HG03025 (cell line): ENCODE data around the gene KCTD3.
A peak's percentile ranks its signal among the peaks of the same experiment; 100 is the strongest.

Experiments used
- ATAC-seq: cut with Tn5 transposase; IDR thresholded peaks from one replicate; pipeline ENCODE4 v1.9.1; 2021; ENCODE audit warnings: mild to moderate bottlenecking, moderate library complexity; ENCODE audit not compliant: unreplicated experiment, low FRiP score

KCTD3 gene

DNA sequence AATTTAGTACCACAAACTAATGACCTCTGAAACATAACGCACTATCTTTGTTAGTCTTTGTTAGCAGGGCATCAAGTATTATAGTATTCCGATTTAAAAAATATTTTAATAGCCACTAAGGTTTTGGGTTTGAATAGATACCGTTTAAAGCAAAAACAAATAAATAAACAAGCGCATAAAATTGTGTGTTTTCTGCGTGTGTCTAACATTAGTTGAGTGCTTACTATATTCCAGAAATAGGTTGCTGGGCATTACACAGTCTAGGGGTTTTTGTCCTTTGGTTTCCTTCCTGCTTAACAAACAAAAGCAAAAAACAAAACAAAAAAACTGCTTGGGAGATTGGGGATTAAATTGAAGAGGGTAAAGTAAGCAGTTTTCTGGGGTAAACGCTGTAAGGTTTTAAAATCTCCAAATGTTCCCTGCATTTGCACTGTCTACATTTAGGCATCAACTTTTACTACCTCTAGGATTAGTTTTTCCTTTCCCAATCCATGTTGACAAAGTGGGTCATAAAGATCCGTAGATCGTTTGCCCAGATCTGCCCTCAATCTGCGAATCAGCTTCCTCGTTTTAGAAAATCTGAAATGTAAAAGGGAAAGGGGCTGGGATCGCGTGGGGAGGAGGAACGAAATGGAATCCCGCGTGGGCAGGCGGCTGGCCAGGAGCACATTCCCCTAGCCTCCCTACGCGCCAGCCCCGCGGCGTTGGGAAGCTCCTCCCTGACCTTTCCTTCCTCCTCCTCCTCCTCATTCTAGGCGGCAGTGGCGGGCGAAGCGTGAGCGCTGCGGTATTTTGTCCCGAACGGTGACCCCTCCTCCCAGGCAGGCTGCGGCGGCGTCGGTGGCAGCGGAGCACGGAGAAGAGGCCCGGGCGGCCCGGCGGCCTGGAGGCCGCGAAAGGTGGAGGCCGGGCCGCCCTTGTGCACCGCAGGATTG, at the start of gene KCTD3:
KCTD3 (plus strand) TSS at position 749 of the 935 bp plus-strand sequence. CDS start 382 bp downstream, outside the sequence.
- peak; percentile 76 for ATAC-seq

DNA sequence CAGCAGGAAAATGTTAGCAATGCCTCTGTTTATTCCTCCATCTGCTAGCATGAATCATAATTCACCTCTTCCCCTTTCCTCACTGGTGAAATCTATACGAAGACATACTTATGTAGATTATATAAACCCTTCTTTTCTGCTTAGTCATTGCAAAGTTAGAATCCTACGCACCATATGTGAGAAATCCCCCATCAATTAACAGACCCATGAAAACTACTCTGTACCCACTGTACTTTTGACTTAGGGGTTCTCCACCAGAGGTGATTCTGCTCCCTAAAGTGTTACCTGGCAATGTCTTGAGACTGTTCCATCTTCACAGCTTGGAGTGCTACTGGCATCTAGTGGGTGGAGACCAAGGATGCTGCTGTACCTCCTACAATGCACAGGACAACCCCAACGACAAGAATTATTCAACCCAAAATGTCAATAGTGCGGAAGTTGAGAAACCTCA, 49.6 kb upstream of the KCTD3 start:
- no peak for ATAC-seq

DNA sequence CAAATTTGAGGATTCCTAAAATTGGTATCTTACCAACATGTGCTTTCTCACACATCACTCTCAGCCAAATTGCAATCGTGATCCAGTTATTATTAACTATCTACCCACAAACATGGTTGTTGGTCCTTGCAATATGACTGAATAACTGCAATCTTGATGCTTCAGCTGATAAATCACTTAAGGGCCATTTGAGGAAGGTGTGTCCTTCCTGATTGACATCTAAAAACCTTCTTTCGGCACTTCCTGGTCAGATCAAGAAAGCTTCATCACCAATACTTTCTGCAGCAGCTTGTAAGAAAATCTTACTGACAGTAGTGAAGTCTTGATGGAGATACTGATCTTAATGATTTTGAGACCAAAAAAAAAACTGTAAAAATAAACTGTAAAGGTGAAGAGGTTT, 48.5 kb upstream of the KCTD3 start:
- no peak for ATAC-seq

DNA sequence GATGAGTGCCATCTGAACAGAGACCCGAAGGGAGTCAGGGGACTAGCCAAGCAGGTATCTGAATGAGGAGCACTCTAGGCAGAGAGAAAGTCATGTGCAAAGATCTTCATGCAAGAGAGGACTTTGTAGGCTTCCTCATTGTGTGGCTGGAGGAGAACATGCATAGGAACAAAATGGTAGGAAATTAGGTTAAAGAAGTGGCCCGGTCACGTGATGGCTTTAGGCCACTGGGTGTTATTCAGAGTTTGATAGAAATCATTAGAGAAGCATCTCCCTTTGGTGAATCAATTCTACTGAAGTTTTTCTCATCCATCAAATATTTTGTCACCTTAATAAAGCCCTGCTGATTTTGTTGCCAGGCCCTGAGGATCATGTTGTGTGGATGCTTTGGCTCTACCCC, 45.8 kb upstream of the KCTD3 start:
- ATAC-seq = no peak

DNA sequence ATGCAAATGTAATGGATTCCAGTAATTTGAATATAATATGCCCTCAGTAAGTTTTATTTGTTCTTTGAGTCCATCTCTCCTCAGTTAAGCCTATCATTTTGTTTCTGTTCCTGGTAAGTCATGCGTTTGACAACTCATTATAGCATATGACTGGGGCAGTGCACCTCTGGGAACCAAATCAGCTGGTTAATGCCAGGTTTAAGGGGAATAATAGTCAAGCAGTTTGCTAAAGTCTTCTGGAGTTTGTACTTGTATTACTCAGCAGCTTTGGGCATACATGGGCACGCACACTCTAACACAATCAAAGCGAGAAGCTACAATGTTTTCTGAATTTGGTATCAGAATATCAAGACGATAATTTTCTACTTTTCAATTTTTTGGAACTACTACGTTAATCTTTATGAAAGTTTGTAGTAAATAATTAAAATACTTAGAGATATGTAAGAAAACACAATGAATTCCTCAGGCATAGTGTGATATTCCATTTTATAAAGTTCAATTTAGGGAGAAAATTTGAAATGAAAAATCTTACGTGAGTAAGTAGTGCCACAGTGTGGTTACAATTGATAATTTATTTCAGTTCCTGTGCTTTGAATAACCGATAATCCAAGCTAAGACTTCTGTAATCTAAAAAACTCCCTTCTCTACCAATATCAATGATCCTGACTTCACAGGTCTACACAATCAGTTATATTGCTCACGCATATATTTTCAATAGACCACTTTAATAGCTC, 43.8 kb upstream of the KCTD3 start:
- ATAC-seq = no peak

DNA sequence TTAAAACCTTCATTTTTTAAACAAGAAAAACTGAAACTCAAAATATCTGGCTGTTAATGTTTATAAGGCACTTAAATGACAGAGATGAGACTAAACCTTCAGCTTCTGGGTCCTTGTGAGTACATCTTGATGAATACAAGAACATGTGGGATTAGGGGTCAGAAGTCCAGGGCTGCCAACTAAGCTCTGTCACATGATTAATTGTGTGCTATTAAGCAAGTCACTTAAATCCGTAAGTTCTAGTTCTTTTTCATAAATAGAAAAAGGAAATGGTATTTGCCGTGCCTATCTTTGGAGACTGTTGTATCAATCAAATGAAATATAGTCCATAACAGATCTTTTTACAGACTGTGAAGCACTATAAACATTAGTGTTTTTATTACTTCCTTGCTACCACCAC, 43.2 kb upstream of the KCTD3 start:
- no peak for ATAC-seq

DNA sequence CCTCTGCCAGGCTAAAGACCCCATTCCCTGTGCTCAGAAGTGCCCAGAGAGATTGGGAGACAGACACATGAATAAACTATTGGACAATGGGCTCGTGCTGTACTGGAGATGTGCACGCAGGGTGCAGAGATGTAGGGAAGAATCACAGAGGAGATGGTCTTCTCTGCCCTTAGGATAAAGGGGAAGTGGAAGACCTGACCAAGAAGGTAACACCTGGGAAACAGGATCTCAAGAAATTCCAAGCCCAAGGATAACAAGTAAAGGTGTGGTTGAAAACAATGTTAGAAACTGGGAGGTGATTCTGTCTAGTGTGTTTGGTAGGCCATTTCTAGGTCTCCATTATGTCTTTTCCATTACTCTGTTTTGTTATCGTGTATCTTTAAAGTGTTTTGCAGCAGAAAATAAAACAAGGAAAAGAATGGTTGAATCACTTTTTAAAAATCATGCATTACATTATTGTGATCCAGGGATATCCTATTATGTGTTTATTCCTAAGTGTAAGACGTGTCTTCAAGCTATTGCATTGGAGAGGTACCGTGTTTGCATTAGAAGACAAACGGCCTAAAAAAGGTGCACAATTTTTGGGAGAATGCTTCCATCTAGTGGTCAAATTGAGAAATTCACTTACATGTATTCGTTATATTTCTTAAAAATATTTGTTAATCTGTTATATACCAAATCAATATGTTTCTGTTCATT, 40.8 kb upstream of the KCTD3 start:
- ATAC-seq = no peak

DNA sequence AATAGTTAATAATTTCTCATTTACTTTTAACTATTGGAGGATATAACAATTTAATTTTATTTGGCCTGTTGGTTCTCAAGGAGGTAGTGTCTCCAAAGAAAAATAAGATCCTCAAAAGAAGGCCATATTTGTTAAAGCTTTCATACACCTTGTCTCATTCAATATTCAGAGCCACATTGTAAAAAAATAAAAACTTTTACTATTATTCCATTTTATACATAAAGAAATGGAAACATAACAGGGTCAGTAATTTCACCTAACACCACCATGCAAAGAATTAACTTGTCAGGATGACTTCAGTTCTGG, 40.3 kb upstream of the KCTD3 start:
- ATAC-seq = no peak

DNA sequence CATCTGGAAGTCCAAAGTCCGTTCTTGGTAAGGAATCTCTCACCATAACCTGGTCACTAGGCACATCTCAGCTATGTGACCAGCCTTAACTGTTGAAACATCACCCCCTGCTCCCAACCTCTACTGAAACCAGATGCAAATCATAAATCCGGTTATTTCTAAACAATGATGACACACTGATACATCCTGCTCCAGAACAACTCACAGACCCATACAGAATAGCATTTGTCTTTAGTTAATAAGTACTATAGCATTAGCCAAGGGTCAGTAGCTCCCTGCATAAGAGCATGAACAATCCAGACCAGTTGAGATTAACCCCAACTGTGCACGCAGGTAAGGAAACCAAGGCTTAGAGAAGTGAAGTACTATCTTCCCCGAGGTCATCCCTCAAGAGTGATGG, 38.0 kb upstream of the KCTD3 start:
- no peak for ATAC-seq

DNA sequence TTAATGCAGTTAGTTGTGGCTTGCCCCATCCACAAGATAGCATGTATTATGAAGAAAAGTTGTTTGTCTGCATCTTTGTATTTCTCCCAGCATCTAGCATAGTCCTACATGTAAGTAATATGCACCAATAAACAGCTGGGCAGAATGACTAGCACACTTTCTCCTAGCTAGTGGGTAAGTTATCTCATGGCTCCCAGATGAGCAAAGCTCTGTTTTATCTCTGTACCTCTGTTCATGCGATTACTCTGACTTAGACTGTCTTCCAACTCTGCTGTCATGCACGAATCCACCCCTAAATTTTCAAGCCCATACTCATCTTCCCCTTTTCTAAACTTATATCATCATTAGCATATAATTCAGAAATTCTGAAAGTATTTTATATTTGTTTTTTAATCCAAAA, 37.5 kb upstream of the KCTD3 start:
- ATAC-seq = no peak

DNA sequence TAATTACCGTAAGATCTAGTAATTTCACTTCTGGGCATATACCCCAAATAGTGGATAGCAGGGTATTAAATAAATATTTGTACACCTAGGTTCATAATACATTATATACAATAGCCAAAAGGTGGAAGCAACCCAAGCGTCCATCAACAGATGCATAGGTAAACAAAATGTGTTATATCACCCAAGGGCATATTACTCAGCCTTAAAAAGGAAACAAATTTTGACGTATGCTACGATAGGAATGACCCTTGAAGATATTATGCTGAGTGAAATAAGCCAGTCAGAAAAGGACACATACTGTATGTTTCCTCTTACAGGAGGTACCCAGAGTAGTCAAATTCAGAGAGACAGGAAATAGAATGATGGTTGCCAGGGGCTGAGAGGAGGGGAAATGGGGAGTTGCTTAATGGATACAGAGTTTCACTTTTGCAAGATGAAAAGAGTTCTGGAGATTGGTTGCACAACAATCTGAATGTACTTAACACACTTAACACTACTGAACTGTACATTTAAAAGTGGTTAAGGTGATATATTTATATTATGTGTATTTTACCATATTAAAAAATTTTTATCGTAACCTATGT, 36.6 kb upstream of the KCTD3 start:
- no peak for ATAC-seq

DNA sequence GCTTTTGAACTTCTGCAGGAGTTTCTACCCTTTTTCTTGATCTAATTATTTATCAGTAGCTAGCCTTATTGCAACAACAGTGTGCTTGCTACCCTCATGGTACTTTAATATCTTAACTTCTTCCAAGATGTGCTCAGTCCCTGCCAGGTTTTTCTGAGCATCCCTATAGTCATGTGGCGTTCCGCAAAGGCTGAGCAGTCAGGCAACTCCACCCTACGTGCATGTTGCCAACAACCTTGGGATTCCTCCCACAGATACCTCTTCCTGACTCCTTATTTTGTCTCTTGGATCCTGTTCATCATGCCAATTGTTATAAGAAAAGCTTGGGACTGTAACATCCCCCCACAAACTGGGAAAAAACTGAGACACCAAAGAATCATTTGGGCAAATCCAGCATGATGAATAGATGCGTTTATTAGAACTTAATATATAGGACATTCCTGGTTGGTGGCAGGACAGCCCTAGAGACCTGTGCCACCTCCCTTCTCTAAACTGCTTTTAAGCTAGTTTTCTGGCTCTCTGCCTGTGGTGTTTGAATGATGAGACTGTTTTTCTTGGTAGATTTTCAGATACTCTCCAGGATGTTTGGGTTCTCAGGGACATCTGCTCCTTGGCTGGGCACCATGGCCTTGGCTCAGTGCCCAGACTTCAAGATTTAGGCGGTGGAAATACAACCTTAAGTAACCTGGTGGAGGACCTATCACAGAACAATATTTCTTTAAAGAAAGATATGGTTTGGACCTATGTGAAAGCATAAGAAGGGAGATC, 27.1 kb upstream of the KCTD3 start:
- ATAC-seq = no peak

DNA sequence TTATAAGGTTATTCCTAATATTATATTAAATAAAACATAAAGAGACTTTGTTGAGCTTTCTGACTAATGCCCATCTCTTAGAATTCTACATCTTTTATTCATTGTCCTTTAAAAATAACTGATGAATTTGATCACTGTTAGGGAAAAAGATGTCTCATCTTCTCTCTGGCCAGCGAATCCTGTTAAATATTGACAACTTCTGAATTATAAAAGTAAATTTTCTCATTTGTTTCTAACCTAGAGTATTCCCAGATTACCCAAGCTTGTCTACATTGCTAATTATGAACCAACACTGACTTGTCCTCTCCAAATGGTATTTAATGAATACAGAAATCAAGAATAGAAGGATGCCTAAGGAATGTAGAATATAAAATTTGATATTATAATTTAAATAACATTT, 24.8 kb upstream of the KCTD3 start:
- no peak for ATAC-seq

DNA sequence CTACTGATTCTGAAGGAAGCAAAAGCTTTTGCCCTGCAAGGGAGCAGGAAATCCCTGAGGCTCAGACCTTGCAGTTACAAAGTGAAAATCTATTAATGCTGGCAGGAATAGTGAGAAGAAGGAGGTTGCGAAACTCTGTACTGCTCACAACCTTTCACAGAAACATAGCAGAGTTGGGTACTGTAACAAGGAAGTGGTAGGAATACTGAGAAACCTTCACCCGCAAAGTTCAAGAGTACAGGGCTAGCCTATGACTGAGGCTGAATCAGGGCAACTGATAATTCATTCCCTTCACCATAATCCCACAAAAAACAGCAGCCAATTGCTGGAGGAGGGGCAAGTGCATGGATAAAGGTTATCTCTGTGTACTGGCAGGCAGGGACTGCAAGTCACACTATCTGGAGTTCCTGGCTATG, 23.9 kb upstream of the KCTD3 start:
- peak; percentile 98 for ATAC-seq

DNA sequence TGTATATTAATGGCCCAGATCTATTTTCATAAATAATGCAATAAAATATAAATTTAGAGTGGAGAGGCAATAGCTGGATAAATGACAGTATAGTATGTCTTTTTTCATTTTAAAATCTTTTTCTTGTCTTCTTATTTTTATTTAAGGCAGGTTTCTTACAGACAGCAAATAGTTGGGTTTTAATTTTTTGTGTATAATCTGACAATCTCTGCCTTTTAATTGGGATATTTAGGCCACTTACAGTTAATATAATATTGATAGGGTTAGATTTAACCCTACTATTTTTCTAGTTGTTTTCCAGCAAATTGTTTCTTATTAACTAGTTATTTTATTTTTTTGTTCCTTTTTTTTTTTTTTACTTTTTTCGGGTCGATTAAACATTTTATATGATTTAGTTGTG, 23.3 kb upstream of the KCTD3 start:
- ATAC-seq = no peak

DNA sequence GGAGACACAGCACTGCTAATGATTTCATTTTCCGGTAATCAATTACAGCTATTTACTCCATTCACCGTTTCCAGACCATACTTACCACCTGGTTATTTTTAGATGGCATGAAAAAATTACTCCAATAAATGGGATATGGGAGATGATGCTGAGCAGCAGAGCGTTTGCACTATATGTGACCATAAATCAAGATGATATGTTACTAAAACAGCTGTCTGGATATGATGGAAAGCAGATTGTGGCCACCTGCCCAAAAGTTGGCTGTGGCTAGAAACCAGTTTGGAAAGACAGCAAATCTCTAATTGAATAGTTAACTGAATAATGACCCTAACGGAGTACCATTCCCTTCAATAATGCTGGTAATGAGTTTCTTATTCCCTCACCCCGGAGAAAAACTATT, 22.5 kb upstream of the KCTD3 start:
- ATAC-seq = no peak

DNA sequence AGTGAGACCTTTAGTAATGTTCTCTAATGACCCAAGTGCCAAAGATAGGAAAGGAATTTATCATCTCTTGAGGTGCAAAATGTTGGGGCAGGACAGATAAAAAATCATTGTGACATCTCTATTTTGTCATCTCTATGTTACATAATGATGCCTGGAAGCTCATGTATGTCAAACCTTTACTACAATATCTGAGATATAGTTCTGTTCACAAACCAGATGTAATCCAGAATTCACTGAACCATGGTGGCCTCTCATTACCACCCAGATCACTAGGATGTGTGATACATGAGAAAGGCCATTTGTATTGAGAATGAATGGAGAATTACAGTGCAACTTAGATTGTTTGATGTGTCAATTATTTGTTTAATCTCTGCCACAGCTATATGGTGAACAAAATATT, 22.0 kb upstream of the KCTD3 start:
- ATAC-seq = no peak

DNA sequence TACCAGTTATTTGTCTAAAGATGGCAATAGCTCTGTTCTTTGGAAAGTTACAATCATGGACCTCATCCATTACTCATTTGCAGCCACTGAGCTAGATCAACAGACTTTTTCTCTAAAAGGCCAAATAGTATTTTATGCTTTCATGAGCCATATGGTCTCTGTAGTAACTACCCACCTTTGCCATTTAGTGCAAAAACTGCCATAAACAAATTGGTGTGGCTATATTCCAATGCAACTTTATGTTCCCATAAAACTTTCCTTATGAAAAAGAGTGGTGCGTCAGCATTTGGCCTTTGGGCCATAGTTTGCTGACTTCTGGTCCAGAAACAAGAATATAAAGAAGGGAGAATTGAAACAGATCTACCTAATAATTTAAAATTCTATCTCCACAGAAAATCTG, 20.1 kb upstream of the KCTD3 start:
- ATAC-seq = no peak

DNA sequence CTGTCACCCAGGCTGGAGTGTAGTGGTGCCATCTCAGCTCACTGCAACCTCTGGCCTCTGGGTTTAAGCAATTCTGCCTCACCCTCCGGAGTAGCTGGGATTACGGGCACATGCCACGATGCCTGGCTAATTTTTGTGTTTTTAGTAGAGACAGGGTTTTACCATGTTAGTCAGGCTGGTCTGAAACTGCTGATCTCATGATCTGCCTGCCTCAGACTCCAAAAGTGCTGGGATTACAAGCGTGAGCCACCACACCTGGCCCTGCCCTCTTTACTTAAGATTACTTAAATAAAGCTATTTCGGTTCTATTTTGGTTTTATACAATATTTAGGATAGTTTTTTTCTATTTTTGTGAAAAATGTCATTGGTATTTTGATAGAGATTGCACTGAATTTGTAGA, 15.3 kb upstream of the KCTD3 start:
- ATAC-seq = no peak

DNA sequence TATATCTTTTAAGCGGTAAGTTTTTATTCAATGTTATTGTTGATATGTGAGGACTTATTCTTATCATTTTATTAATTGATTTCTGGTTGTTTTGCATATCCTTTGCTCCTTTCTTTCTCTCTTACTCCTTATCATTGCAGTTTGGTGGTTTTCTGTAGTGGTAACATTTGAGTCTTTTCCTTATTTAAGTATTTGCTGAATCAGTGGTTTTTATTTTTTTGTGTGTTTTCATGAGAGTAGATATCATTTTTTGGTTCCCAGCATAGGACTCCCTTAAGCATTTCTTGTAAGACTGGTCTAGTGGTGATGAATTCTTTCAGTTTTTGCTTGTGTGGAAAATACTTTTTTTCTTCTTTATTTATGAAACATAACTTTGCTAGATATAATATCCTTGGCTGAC, 12.2 kb upstream of the KCTD3 start:
- no peak for ATAC-seq
